ENCODE data around the gene FAM53B. TPM values are rescaled to one million over a fixed set of nuclear protein-coding genes. Genes with fewer than 3 reads are reported as not detected.

FAM53B gene
- total RNA-seq, 1 donor from 2014 or later = 35.1 TPM

DNA sequence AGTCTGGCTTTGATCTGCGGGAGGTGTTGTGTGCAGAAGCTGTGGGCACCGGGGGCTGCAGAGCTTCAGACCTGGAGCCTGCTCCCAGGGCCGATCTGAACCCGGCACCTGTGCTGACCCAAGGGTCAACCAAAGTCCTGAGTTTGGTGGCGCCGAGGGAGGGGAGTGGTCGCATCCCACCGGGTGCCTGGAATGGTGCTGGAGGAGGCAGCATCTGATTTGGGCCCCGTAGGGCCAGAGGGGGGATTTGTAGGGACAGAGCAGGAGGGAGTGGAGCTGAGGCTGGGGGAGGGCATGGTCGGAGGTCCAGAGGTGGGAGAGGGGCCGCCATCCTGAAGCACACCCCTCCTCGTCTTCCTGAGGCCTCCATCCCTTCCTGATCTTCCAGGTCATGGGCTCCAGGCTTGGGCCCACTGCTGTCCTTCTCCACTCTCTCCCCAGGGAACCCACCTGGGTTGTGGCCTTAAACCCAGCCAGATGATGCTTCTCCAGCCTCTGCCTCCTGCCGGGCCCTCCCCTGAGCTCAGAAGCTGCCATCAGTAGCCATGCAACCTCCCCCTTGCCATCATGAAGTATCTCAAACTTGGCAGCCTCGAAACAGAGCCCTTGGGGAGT lies 169.6 kb downstream of the FAM53B start:
- DNase-seq = no peak

- DNase-seq = no peak
Measured at GRCh38 chr10:124573726-124574455, 170.3 kb downstream of the FAM53B start.

GRCh38 chr10:124572751-124573150 lies 171.4 kb downstream of the FAM53B start:
- DNase-seq = no peak

DNA sequence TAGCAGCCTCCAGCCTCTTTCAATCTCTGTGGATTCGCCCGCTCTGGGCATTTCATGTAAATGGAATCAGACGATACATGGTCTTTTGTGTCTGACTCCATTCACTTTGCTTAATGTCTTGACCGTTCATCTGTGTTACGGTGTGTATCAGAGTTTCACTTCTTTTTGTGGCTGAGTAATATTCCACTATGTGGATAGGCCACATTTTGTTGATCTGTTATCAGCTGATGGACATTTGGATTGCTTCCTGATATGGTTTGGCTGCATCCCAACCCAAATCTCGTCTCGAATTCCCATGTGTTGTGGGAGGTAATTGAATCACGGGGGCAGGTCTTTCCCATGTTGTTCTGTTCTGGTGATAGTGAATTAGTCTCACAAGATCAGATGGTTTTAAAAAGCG lies 173.5 kb downstream of the FAM53B start:
- DNase-seq = no peak

DNA sequence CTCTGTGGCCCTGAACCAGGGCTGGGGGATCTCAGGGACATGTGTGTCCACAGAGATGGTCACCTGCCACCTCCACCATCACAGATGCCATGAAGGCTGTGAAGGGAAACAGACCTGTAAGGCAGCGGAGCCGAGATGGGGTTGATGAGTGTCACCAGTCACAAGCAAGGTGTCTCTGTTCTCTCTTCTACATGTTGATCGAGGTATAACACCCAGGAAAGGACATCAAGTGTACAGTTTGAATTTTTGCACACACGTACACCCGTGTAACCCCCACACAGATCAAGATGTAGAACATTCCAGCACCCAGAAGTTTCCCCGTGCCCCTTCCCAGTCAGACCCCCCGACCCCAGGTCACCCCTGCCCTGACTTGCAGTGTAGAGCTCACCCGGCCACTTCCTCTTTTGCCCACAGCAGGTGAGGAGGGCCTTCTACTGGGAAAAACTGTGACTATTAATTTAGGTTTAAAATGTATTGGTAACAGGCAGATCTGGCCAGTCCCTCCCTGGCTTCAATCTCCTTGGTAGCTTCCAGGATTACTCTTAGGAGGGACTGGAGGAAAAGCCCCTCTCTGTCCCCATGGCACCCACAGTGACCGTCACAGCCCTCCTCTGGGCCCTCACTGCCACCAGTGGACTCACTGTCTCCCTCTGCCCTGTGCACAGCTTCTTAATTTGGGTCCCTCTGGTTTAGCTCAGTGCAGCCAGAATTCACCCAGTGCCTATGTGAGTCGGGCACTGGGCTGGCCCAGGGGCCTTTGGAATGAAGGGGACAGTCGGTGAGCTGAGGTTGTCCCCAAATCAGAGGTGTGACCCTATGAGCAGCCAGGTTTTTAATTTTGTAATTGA lies 174.3 kb downstream of the FAM53B start:
- no peak for DNase-seq

Small RNA genes within 50 kb of the gene (small RNA-seq; reads per million reads assigned to genes)
- not detected for gene RF00019

Other genes with a start within 250 kb of the FAM53B start
- 53.8 TPM for gene EEF1AKMT2, start 47.5 kb upstream of the FAM53B start, total RNA-seq
- gene ABRAXAS2, start 57.4 kb upstream of the FAM53B start, total RNA-seq = 18.9 TPM
- gene ZRANB1, start 197.7 kb upstream of the FAM53B start, total RNA-seq = 78.6 TPM